ENCODE data around the gene HEXD.

HEXD gene

GRCh38 chr17:82441691-82442487 is 23.7 kb downstream of the HEXD start:
- no peaks in the 10 kb centered on the region for H3K27me3 ChIP-seq (replicated peaks; ENCODE audit: control insufficient read depth, insufficient read depth, low read length, poor library complexity, severe bottlenecking)
- H3K9me3 ChIP-seq (ENCODE audit: control insufficient read depth, low read length), result no peaks in the 10 kb centered on the region
- H3K27ac ChIP-seq (ENCODE audit: insufficient read depth, low read length, poor library complexity, severe bottlenecking), result no peak overlapping the region
- no peak overlapping the region for H3K4me3 ChIP-seq (ENCODE audit: insufficient read depth, low read depth, low read length, poor library complexity, severe bottlenecking)
- no peak for DNase-seq
- H3K4me1 ChIP-seq (ENCODE audit: control insufficient read depth, insufficient read depth, low read length, poor library complexity, severe bottlenecking), result no peaks in the 10 kb centered on the region
- peaks cover 52% of the 10 kb centered on the region for H3K36me3 ChIP-seq (ENCODE audit: control insufficient read depth, insufficient read depth, low read length)

DNA sequence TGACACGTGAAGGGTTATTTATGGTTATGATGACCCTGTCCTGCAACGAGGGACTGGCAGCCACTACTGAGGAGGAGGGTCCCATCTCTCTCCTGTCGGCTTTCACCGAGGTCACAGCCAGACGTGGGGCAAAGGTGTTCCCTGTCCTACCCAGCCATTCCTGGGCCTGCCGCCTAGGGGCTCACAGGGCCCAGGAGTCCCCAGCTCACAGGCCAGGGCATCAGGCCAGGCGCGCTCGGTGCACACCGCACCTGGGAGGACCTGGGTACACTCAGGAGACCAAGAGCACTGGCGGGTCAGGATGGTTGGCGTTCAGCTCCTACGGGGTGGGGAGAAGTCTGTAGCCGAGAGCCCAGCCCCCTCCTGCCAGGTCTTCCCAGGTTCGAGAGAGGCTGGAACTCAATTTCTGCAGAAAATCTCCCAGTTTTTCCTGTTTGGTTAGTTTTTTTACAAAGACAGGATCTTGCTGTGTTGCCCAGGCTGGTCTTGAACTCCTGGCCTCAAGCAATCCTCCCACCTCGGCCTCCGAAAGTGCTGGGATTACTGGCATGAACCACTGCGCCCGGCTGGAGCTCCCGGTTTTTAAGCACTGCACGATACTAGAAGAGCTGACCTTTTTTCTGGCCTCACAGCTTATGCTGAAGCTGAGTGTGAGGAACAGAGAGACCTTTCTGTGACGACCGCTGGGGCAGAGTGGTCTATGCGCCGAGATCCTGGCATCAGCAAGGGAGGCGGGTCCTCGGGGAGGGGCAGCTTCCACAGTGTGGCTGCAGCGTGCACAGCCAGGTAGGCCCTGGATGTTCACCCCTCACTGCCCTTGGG is 24.7 kb downstream of the HEXD start:
- no peak overlapping the region for H3K4me3 ChIP-seq (ENCODE audit: insufficient read depth, low read depth, low read length, poor library complexity, severe bottlenecking)
- no peak for DNase-seq
- no peaks in the 10 kb centered on the region for H3K9me3 ChIP-seq (ENCODE audit: control insufficient read depth, low read length)
- no peaks in the 10 kb centered on the region for H3K27me3 ChIP-seq (replicated peaks; ENCODE audit: control insufficient read depth, insufficient read depth, low read length, poor library complexity, severe bottlenecking)
- peaks cover under 1% of the 10 kb centered on the region for H3K4me1 ChIP-seq (ENCODE audit: control insufficient read depth, insufficient read depth, low read length, poor library complexity, severe bottlenecking)
- peaks cover 52% of the 10 kb centered on the region for H3K36me3 ChIP-seq (ENCODE audit: control insufficient read depth, insufficient read depth, low read length)
- H3K27ac ChIP-seq (ENCODE audit: insufficient read depth, low read length, poor library complexity, severe bottlenecking), result no peak overlapping the region

- peaks cover 3% of the 10 kb centered on the region for H3K4me1 ChIP-seq (ENCODE audit: control insufficient read depth, insufficient read depth, low read length, poor library complexity, severe bottlenecking)
- H3K36me3 ChIP-seq (ENCODE audit: control insufficient read depth, insufficient read depth, low read length), result peaks cover 52% of the 10 kb centered on the region
- H3K27me3 ChIP-seq (replicated peaks; ENCODE audit: control insufficient read depth, insufficient read depth, low read length, poor library complexity, severe bottlenecking), result no peaks in the 10 kb centered on the region
- no peak for DNase-seq
- no peak overlapping the region for H3K4me3 ChIP-seq (ENCODE audit: insufficient read depth, low read depth, low read length, poor library complexity, severe bottlenecking)
- H3K9me3 ChIP-seq (ENCODE audit: control insufficient read depth, low read length), result no peaks in the 10 kb centered on the region
- no peak overlapping the region for H3K27ac ChIP-seq (ENCODE audit: insufficient read depth, low read length, poor library complexity, severe bottlenecking)
Measured at GRCh38 chr17:82443465-82444283, 25.5 kb downstream of the HEXD start.

GRCh38 chr17:82444284-82444893 is 26.2 kb downstream of the HEXD start:
- Histone ChIP-seq H3K27me3 (replicated peaks; ENCODE audit: control insufficient read depth, insufficient read depth, low read length, poor library complexity, severe bottlenecking) (no peaks in the 10 kb centered on the region), H3K4me1 (ENCODE audit: control insufficient read depth, insufficient read depth, low read length, poor library complexity, severe bottlenecking) (peaks cover 8% of the 10 kb centered on the region), H3K27ac (ENCODE audit: insufficient read depth, low read length, poor library complexity, severe bottlenecking) (no peak overlapping the region), H3K36me3 (ENCODE audit: control insufficient read depth, insufficient read depth, low read length) (peaks cover 51% of the 10 kb centered on the region), H3K9me3 (ENCODE audit: control insufficient read depth, low read length) (no peaks in the 10 kb centered on the region), H3K4me3 (ENCODE audit: insufficient read depth, low read depth, low read length, poor library complexity, severe bottlenecking) (no peak overlapping the region)
- no peak for DNase-seq

DNA sequence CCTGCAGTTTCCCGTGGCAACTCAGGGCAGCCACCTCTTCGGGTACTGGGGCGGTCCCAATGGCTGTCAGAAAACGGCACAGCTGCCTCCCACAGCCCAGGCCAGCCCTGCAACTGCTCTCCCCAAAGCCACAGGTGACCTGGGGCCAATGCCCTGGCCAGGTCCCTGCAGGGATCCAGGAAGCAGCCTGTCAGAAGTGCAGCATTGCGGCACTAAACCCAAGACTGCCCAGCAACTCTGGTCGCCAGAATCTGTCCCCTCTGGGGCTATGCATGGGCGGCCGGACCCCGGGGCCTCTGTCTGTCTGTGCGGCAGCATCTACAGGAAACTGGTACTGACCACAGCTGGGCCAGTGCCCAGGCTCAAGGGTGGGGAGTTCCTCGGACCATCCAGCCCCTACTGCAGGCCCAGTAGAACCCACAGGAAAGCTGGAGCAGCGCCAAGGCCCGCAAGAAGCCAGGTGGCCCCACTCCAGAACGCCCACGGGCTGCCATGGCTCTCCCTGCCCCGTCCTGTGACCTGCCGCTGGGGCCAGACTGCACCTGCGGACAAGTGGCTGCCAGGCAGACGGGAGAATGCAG is 26.9 kb downstream of the HEXD start:
- Histone ChIP-seq H3K27me3 (replicated peaks; ENCODE audit: control insufficient read depth, insufficient read depth, low read length, poor library complexity, severe bottlenecking) (no peaks in the 10 kb centered on the region), H3K4me1 (ENCODE audit: control insufficient read depth, insufficient read depth, low read length, poor library complexity, severe bottlenecking) (peaks cover 8% of the 10 kb centered on the region), H3K36me3 (ENCODE audit: control insufficient read depth, insufficient read depth, low read length) (peaks cover 47% of the 10 kb centered on the region), H3K9me3 (ENCODE audit: control insufficient read depth, low read length) (no peaks in the 10 kb centered on the region), H3K27ac (ENCODE audit: insufficient read depth, low read length, poor library complexity, severe bottlenecking) (no peak overlapping the region), H3K4me3 (ENCODE audit: insufficient read depth, low read depth, low read length, poor library complexity, severe bottlenecking) (no peak overlapping the region)
- DNase-seq, result no peak

- H3K27ac ChIP-seq (ENCODE audit: insufficient read depth, low read length, poor library complexity, severe bottlenecking), result no peak overlapping the region
- no peak for DNase-seq
- H3K27me3 ChIP-seq (replicated peaks; ENCODE audit: control insufficient read depth, insufficient read depth, low read length, poor library complexity, severe bottlenecking), result no peaks in the 10 kb centered on the region
- H3K4me3 ChIP-seq (ENCODE audit: insufficient read depth, low read depth, low read length, poor library complexity, severe bottlenecking), result no peak overlapping the region
- no peaks in the 10 kb centered on the region for H3K9me3 ChIP-seq (ENCODE audit: control insufficient read depth, low read length)
- peaks cover 47% of the 10 kb centered on the region for H3K36me3 ChIP-seq (ENCODE audit: control insufficient read depth, insufficient read depth, low read length)
- H3K4me1 ChIP-seq (ENCODE audit: control insufficient read depth, insufficient read depth, low read length, poor library complexity, severe bottlenecking), result peaks cover 8% of the 10 kb centered on the region
Measured at GRCh38 chr17:82445542-82445941, 27.4 kb downstream of the HEXD start.

- Histone ChIP-seq H3K9me3 (ENCODE audit: control insufficient read depth, low read length) (no peaks in the 10 kb centered on the region), H3K4me1 (ENCODE audit: control insufficient read depth, insufficient read depth, low read length, poor library complexity, severe bottlenecking) (peaks cover 10% of the 10 kb centered on the region), H3K4me3 (ENCODE audit: insufficient read depth, low read depth, low read length, poor library complexity, severe bottlenecking) (no peak overlapping the region), H3K27ac (ENCODE audit: insufficient read depth, low read length, poor library complexity, severe bottlenecking) (no peak overlapping the region), H3K27me3 (replicated peaks; ENCODE audit: control insufficient read depth, insufficient read depth, low read length, poor library complexity, severe bottlenecking) (no peaks in the 10 kb centered on the region), H3K36me3 (ENCODE audit: control insufficient read depth, insufficient read depth, low read length) (peaks cover 47% of the 10 kb centered on the region)
- DNase-seq, result no peak
Measured at GRCh38 chr17:82446124-82446523, 28.0 kb downstream of the HEXD start.

DNA sequence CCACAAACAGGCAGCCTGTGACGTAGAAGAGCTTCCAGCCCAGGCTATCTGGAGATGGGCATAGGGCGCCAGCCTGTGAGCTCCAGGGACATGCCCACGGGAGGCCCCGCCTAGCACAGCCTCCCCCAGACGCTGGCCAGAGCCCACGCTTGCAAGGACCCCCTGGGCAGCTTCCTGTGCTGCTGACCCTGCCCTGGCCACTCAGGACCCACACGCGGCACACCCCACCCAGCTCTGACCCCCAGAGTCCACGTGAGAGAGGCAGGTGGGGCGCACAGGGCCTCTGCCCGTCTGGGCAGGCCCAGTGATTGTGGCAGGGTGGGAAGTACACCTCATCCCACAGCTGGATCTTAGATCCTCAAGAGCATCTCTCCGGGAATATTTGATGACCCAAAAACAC is 28.5 kb downstream of the HEXD start:
- no peaks in the 10 kb centered on the region for H3K9me3 ChIP-seq (ENCODE audit: control insufficient read depth, low read length)
- DNase-seq, result no peak
- H3K4me3 ChIP-seq (ENCODE audit: insufficient read depth, low read depth, low read length, poor library complexity, severe bottlenecking), result no peak overlapping the region
- no peaks in the 10 kb centered on the region for H3K27me3 ChIP-seq (replicated peaks; ENCODE audit: control insufficient read depth, insufficient read depth, low read length, poor library complexity, severe bottlenecking)
- no peak overlapping the region for H3K27ac ChIP-seq (ENCODE audit: insufficient read depth, low read length, poor library complexity, severe bottlenecking)
- peaks cover 47% of the 10 kb centered on the region for H3K36me3 ChIP-seq (ENCODE audit: control insufficient read depth, insufficient read depth, low read length)
- peaks cover 14% of the 10 kb centered on the region for H3K4me1 ChIP-seq (ENCODE audit: control insufficient read depth, insufficient read depth, low read length, poor library complexity, severe bottlenecking)

DNA sequence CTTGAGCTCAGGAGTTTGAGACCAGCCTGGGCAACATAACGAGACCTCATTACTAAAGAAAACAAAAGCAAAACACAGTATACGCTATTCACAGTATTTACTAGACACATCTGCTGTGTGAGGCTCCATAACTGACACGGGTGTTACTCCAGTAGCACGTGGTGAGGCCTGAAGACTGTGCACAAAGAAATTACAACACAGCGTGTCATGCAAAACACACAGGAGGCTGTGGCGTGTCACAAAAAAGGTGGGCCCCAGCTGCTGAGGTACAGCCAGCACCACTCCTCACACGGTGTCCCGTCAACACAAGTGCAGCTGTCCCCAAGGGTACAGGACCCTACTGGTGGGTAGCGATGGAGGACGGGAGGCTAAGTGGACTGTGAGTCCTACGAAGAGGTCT is 29.7 kb downstream of the HEXD start:
- H3K27ac ChIP-seq (ENCODE audit: insufficient read depth, low read length, poor library complexity, severe bottlenecking), result no peak overlapping the region
- no peak for DNase-seq
- H3K4me1 ChIP-seq (ENCODE audit: control insufficient read depth, insufficient read depth, low read length, poor library complexity, severe bottlenecking), result peaks cover 14% of the 10 kb centered on the region
- no peaks in the 10 kb centered on the region for H3K27me3 ChIP-seq (replicated peaks; ENCODE audit: control insufficient read depth, insufficient read depth, low read length, poor library complexity, severe bottlenecking)
- H3K36me3 ChIP-seq (ENCODE audit: control insufficient read depth, insufficient read depth, low read length), result peaks cover 39% of the 10 kb centered on the region
- H3K9me3 ChIP-seq (ENCODE audit: control insufficient read depth, low read length), result no peaks in the 10 kb centered on the region
- H3K4me3 ChIP-seq (ENCODE audit: insufficient read depth, low read depth, low read length, poor library complexity, severe bottlenecking), result no peak overlapping the region
